PC-9 (cell line): ENCODE measurements around the gene GALNT5. TPM values are rescaled to one million over a fixed set of nuclear protein-coding genes. Genes with fewer than 3 reads are reported as not detected.

Experiments used
- BruUV-seq: library from RNA; stranded (reverse); fragments of 400-500 nt; replicated peaks from 2 replicates; lab custom pipeline; 2021; lab: Mats Ljungman, UMichigan
- CTCF ChIA-PET: fragments of 300-600 bp; sonication (Branson Sonifier 250); formaldehyde crosslinking; loops from one replicate; lab custom pipeline; 2022; ENCODE audit warnings: antibody characterized with exemption; lab: Charles Lee
- POLR2A ChIA-PET: fragments of 300-600 bp; sonication (Branson Sonifier 250); formaldehyde crosslinking; loops from one replicate; lab custom pipeline; 2022; ENCODE audit warnings: antibody characterized with exemption; ENCODE audit not compliant: unreplicated experiment; lab: Charles Lee
- DNase-seq, 2 experiments: peaks; one replicate each; pipeline versions ENCODE4 v3.0.0 to v3.0.0-alpha.2; 2015 to 2022; ENCODE audit warnings: mixed read lengths in 1 of 2
- H2AFZ ChIP-seq: fragments of 200-600 bp; sonication (generic); 2 replicates; pipeline ENCODE4 v1.8.1; 2017; ENCODE audit warnings: antibody characterized with exemption
- H3F3A ChIP-seq: fragments of 200-600 bp; sonication (generic); 2 replicates; pipeline ENCODE4 v1.8.1; 2017; ENCODE audit warnings: antibody characterized with exemption, mild to moderate bottlenecking, low read depth; ENCODE audit not compliant: insufficient read depth
- H3K27ac ChIP-seq: fragments of 200-600 bp; sonication (generic); 2 replicates; pipeline ENCODE4 v1.6.1; 2016; ENCODE audit warnings: mixed run types
- H3K27me3 ChIP-seq: fragments of 200-600 bp; sonication (generic); 2 replicates; pipeline ENCODE4 v1.6.1; 2016; ENCODE audit warnings: low read depth, mixed run types; ENCODE audit not compliant: insufficient read depth
- H3K36me3 ChIP-seq: fragments of 200-600 bp; sonication (generic); 2 replicates; pipeline ENCODE4 v1.6.1; 2016; ENCODE audit warnings: low read depth, mixed run types
- H3K4me1 ChIP-seq: fragments of 200-600 bp; sonication (generic); replicated peaks from 2 replicates; pipeline ENCODE4 v1.6.1; 2016; ENCODE audit warnings: mixed run types; ENCODE audit not compliant: insufficient read depth
- H3K4me2 ChIP-seq: fragments of 200-600 bp; sonication (generic); 2 replicates; pipeline ENCODE4 v1.6.1; 2017; ENCODE audit warnings: mixed run types
- H3K4me3 ChIP-seq: fragments of 200-600 bp; sonication (generic); 2 replicates; pipeline ENCODE4 v1.6.1; 2016; ENCODE audit warnings: mixed run types
- H3K79me2 ChIP-seq: fragments of 200-600 bp; sonication (generic); 2 replicates; pipeline ENCODE4 v1.6.1; 2017; ENCODE audit warnings: low read depth, mixed run types
- H3K9me2 ChIP-seq: fragments of 200-600 bp; sonication (generic); 2 replicates; pipeline ENCODE4 v1.8.1; 2017; ENCODE audit warnings: mild to moderate bottlenecking; ENCODE audit not compliant: insufficient read depth
- H3K9me3 ChIP-seq: fragments of 200-600 bp; sonication (generic); 2 replicates; pipeline ENCODE4 v1.8.1; 2016; ENCODE audit warnings: low read depth; ENCODE audit not compliant: insufficient read depth
- H4K20me1 ChIP-seq: fragments of 200-600 bp; sonication (generic); 2 replicates; pipeline ENCODE4 v1.8.1; 2017; ENCODE audit not compliant: insufficient read depth
- CTCF ChIP-seq: fragments of 200-600 bp; sonication (generic); conservative IDR thresholded peaks from 2 replicates; pipeline ENCODE4 v1.6.1; 2017; ENCODE audit warnings: mixed run types, antibody characterized with exemption, mild to moderate bottlenecking, moderate library complexity
- EZH2 ChIP-seq: fragments of 200-600 bp; sonication (generic); IDR thresholded peaks from 2 replicates; pipeline ENCODE4 v1.8.0; 2017; ENCODE audit warnings: antibody characterized with exemption, low read depth
- intact Hi-C: fragments of 100-400 bp; cut with micrococcal nuclease; formaldehyde crosslinking; loops from one replicate; pipeline ENCODE4 v1.10.0; 2022; ENCODE audit not compliant: unreplicated experiment
- total RNA-seq: library from RNA; stranded (reverse); gene quantifications from 2 replicates; pipeline ENCODE4 v1.2.3, GENCODE V29; 2021

The GALNT5 gene
- total RNA-seq, 1 experiment from 2014 or later = 1.9 TPM

GRCh38 chr2:157287160-157287559 is 29.7 kb downstream of the GALNT5 start:
- H2AFZ ChIP-seq = no peak overlapping the region
- DNase-seq = no peak
- no peaks in the 10 kb centered on the region for H3K27me3 ChIP-seq
- no peaks in the 10 kb centered on the region for H3K36me3 ChIP-seq
- no peaks in the 10 kb centered on the region for H3K4me1 ChIP-seq
- no peak overlapping the region for H3K4me2 ChIP-seq
- no TSS peak for BruUV-seq
- H3K27ac ChIP-seq = no peak overlapping the region
- H3K4me3 ChIP-seq = no peak overlapping the region
- no peak for TF ChIP-seq CTCF
- no peaks in the 10 kb centered on the region for H3K9me3 ChIP-seq
- intact Hi-C loops = no loop called here
- ChIA-PET CTCF (no interaction called here), POLR2A (no interaction called here)
- H3K9me2 ChIP-seq = no peaks in the 10 kb centered on the region
- no peaks in the 10 kb centered on the region for H3K79me2 ChIP-seq
- no peaks in the 10 kb centered on the region for H4K20me1 ChIP-seq
- no peaks in the 10 kb centered on the region for H3F3A ChIP-seq

GRCh38 chr2:157290525-157290924 is 33.0 kb downstream of the GALNT5 start:
- TF ChIP-seq CTCF = no peak
- TF ChIP-seq EZH2 = no peak
- H3K4me3 ChIP-seq = no peak overlapping the region
- no peaks in the 10 kb centered on the region for H3K27me3 ChIP-seq
- ChIA-PET CTCF (no interaction called here), POLR2A (no interaction called here)
- intact Hi-C loops = no loop called here
- H2AFZ ChIP-seq = no peak overlapping the region
- H3K4me1 ChIP-seq = no peaks in the 10 kb centered on the region
- H3K9me2 ChIP-seq = no peaks in the 10 kb centered on the region
- H3K4me2 ChIP-seq = no peak overlapping the region
- H3F3A ChIP-seq = no peaks in the 10 kb centered on the region
- H3K9me3 ChIP-seq = no peaks in the 10 kb centered on the region
- DNase-seq = no peak
- H4K20me1 ChIP-seq = no peaks in the 10 kb centered on the region
- no peaks in the 10 kb centered on the region for H3K36me3 ChIP-seq
- no peak overlapping the region for H3K27ac ChIP-seq
- BruUV-seq = no TSS peak
- H3K79me2 ChIP-seq = no peaks in the 10 kb centered on the region

GRCh38 chr2:157291018-157291417 is 33.5 kb downstream of the GALNT5 start:
- DNase-seq = no peak
- ChIA-PET POLR2A (no interaction called here), CTCF (no interaction called here)
- Histone ChIP-seq H3K9me3 (no peaks in the 10 kb centered on the region), H3K4me3 (no peak overlapping the region), H3K9me2 (no peaks in the 10 kb centered on the region), H2AFZ (no peak overlapping the region), H3K36me3 (no peaks in the 10 kb centered on the region), H3K4me2 (no peak overlapping the region), H3K27me3 (no peaks in the 10 kb centered on the region), H3F3A (no peaks in the 10 kb centered on the region), H4K20me1 (no peaks in the 10 kb centered on the region), H3K4me1 (no peaks in the 10 kb centered on the region), H3K27ac (no peak overlapping the region), H3K79me2 (no peaks in the 10 kb centered on the region)
- intact Hi-C loops = no loop called here
- TF ChIP-seq EZH2 (no peak), CTCF (no peak)
- no TSS peak for BruUV-seq
